Panc1 (cell line): ENCODE data around the gene ELFN2. TPM values are rescaled to one million over a fixed set of nuclear protein-coding genes. Genes with fewer than 3 reads are reported as not detected.
A peak's percentile ranks its signal among the peaks of the same experiment; 100 is the strongest.

Source experiments
- ATAC-seq: fragments of 200-7000 bp; cut with Tn5 transposase; 2 replicates; pipeline ENCODE4 v1.9.1; 2020; ENCODE audit warnings: mild to moderate bottlenecking, moderate library complexity
- BruUV-seq: library from RNA; stranded (reverse); fragments of 400-500 nt; replicated peaks from 2 replicates; lab custom pipeline; 2021; lab: Mats Ljungman, UMichigan
- CTCF ChIA-PET: fragments of 300-600 bp; sonication (Branson Sonifier 250); formaldehyde crosslinking; loops from one replicate; lab custom pipeline; 2022; ENCODE audit warnings: antibody characterized with exemption; lab: Charles Lee
- POLR2A ChIA-PET: fragments of 300-600 bp; sonication (Branson Sonifier 250); formaldehyde crosslinking; loops from one replicate; lab custom pipeline; 2022; ENCODE audit warnings: antibody characterized with exemption; lab: Charles Lee
- DNase-seq: peaks from one replicate; pipeline ENCODE4 v3.0.0-alpha.2; 2010; ENCODE audit warnings: low read depth, low spot score
- H3K27ac ChIP-seq: 2 replicates; pipeline ENCODE4 v1.5.1; 2011; ENCODE audit warnings: mild to moderate bottlenecking, low read length, inconsistent platforms
- H3K27me3 ChIP-seq: fragments of 200-500 bp; sonication (Bioruptor generic); 2 replicates; pipeline ENCODE4 v1.6.0; 2014; ENCODE audit warnings: low read length, inconsistent platforms; ENCODE audit not compliant: control insufficient read depth, insufficient read depth
- H3K36me3 ChIP-seq: fragments of 200-500 bp; sonication (Bioruptor generic); 2 replicates; pipeline ENCODE4 v1.5.1; 2014; ENCODE audit warnings: inconsistent platforms, mild to moderate bottlenecking, low read length, moderate library complexity; ENCODE audit not compliant: control insufficient read depth, insufficient read depth
- H3K4me1 ChIP-seq: 2 replicates; pipeline ENCODE4 v1.5.1; 2011; ENCODE audit warnings: inconsistent platforms, mild to moderate bottlenecking, low read length, moderate library complexity; ENCODE audit not compliant: control insufficient read depth, insufficient read depth
- H3K4me3 ChIP-seq, 2 experiments: 2 replicates each; pipeline ENCODE4 v1.5.1; 2011 to 2012; ENCODE audit warnings: low read depth in 2 of 2, low read length in 2 of 2, mild to moderate bottlenecking in 2 of 2, inconsistent platforms in 1 of 2, moderate library complexity in 1 of 2
- H3K9me3 ChIP-seq: fragments of 200-500 bp; sonication (Bioruptor generic); 2 replicates; pipeline ENCODE4 v1.5.1; 2014; ENCODE audit warnings: low read depth, mild to moderate bottlenecking, inconsistent platforms, low read length, moderate library complexity; ENCODE audit not compliant: control insufficient read depth, insufficient read depth
- POLR2AphosphoS5 ChIP-seq: IDR thresholded peaks from 2 replicates; pipeline ENCODE4 v1.6.1; 2012; ENCODE audit warnings: mild to moderate bottlenecking, low read depth, low read length, moderate library complexity
- SIN3A ChIP-seq: IDR thresholded peaks from 2 replicates; pipeline ENCODE4 v1.6.1; 2012; ENCODE audit warnings: low read depth, mild to moderate bottlenecking, low read length, moderate library complexity, borderline replicate concordance; ENCODE audit not compliant: insufficient read depth
- TCF7L2 ChIP-seq: IDR thresholded peaks from 2 replicates; pipeline ENCODE4 v1.6.1; 2011; ENCODE audit warnings: mild to moderate bottlenecking, low read depth, low read length, inconsistent platforms
- in situ Hi-C: cut with HindIII; loops from 2 replicates; pipeline ENCODE4 v1.10.0; 2016; ENCODE audit warnings: low sequenced_read_pairs, low pct_unique_long_range_greater_than_20kb
- intact Hi-C: fragments of 100-400 bp; cut with micrococcal nuclease; formaldehyde crosslinking; loops from one replicate; pipeline ENCODE4 v1.10.0; 2022; ENCODE audit not compliant: unreplicated experiment
- total RNA-seq: library from RNA; stranded (reverse); gene quantifications from one replicate; pipeline ENCODE4 v1.2.1, GENCODE V29; 2021; ENCODE audit not compliant: unreplicated experiment
- TF ChIP-seq, protein P1 (sequence below), 2 experiments: IDR thresholded peaks; 2 replicates each; pipeline ENCODE4 v1.6.1; 2011 to 2012; ENCODE audit warnings: low read depth in 2 of 2, control low read depth in 1 of 2, low read length in 1 of 2, mild to moderate bottlenecking in 1 of 2, moderate library complexity in 1 of 2; ENCODE audit not compliant: insufficient read depth in 1 of 2
- TF ChIP-seq, protein P2 (sequence below): fragments of 450-650 bp; IDR thresholded peaks from 2 replicates; pipeline ENCODE4 v1.5.1; 2017; ENCODE audit warnings: mild to moderate bottlenecking

The ELFN2 gene
- total RNA-seq, 1 experiment from 2014 or later = 2.9 TPM

DNA sequence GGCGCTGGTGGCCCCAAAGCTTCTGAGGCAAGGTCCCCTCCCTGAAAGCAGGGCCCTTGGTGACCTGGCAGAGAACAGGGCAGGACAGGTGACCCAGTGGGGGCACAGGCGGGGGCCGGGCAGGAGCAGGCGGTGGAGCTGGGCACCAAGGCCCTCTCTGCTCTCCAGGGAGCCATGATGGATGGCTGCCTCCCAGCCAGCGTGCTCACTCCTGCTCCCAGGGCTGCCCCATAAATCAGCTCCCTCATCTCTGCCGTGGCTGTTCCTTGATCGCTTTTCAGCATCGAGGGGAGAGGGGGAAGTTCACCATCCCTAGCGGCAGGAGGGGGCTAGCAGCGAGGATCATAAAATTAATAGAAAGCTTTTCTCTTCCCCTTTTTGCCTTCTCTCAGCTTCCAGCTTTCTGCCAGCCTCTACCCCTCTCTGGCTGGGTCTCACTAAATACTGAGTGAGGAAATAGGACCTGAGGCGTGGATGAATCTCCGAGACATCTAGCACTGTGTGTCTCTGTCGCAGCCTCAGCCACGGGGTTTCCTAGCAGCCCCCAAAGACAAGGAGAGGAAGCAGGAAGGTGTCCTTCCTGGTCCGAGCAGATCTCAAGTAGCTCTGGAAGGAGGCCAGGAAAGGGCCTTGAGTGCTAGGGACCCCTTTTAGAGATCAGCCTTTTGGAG lies 22.2 kb upstream of the ELFN2 start:
- Histone ChIP-seq H3K9me3 (no peaks in the 10 kb centered on the region; the same call in 1 of the 2 replicates), H3K36me3 (no peaks in the 10 kb centered on the region), H3K27me3 (no peaks in the 10 kb centered on the region), H3K4me1 (no peaks in the 10 kb centered on the region), H3K4me3 (no peak overlapping the region), H3K27ac (no peak overlapping the region)
- CTCF ChIA-PET = no interaction called here
- DNase-seq (no peak), ATAC-seq (peak; percentile 39; the same call in 1 of the 2 replicates)
- TF ChIP-seq, protein P1, sequence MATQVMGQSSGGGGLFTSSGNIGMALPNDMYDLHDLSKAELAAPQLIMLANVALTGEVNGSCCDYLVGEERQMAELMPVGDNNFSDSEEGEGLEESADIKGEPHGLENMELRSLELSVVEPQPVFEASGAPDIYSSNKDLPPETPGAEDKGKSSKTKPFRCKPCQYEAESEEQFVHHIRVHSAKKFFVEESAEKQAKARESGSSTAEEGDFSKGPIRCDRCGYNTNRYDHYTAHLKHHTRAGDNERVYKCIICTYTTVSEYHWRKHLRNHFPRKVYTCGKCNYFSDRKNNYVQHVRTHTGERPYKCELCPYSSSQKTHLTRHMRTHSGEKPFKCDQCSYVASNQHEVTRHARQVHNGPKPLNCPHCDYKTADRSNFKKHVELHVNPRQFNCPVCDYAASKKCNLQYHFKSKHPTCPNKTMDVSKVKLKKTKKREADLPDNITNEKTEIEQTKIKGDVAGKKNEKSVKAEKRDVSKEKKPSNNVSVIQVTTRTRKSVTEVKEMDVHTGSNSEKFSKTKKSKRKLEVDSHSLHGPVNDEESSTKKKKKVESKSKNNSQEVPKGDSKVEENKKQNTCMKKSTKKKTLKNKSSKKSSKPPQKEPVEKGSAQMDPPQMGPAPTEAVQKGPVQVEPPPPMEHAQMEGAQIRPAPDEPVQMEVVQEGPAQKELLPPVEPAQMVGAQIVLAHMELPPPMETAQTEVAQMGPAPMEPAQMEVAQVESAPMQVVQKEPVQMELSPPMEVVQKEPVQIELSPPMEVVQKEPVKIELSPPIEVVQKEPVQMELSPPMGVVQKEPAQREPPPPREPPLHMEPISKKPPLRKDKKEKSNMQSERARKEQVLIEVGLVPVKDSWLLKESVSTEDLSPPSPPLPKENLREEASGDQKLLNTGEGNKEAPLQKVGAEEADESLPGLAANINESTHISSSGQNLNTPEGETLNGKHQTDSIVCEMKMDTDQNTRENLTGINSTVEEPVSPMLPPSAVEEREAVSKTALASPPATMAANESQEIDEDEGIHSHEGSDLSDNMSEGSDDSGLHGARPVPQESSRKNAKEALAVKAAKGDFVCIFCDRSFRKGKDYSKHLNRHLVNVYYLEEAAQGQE (IDR thresholded peaks at IDR 0.05; ENCODE audit: insufficient read depth in 1 of 2, low read depth in 2 of 2, low read length in 1 of 2) = no peak
- no peak for TF ChIP-seq POLR2AphosphoS5
- TF ChIP-seq, protein P2, sequence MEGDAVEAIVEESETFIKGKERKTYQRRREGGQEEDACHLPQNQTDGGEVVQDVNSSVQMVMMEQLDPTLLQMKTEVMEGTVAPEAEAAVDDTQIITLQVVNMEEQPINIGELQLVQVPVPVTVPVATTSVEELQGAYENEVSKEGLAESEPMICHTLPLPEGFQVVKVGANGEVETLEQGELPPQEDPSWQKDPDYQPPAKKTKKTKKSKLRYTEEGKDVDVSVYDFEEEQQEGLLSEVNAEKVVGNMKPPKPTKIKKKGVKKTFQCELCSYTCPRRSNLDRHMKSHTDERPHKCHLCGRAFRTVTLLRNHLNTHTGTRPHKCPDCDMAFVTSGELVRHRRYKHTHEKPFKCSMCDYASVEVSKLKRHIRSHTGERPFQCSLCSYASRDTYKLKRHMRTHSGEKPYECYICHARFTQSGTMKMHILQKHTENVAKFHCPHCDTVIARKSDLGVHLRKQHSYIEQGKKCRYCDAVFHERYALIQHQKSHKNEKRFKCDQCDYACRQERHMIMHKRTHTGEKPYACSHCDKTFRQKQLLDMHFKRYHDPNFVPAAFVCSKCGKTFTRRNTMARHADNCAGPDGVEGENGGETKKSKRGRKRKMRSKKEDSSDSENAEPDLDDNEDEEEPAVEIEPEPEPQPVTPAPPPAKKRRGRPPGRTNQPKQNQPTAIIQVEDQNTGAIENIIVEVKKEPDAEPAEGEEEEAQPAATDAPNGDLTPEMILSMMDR = no peak
- no peak for TF ChIP-seq TCF7L2
- no peak for TF ChIP-seq SIN3A
- POLR2A ChIA-PET = no interaction called here
- intact Hi-C loops (no loop called here), in situ Hi-C loops (no loop called here)
- BruUV-seq = no TSS peak

DNA sequence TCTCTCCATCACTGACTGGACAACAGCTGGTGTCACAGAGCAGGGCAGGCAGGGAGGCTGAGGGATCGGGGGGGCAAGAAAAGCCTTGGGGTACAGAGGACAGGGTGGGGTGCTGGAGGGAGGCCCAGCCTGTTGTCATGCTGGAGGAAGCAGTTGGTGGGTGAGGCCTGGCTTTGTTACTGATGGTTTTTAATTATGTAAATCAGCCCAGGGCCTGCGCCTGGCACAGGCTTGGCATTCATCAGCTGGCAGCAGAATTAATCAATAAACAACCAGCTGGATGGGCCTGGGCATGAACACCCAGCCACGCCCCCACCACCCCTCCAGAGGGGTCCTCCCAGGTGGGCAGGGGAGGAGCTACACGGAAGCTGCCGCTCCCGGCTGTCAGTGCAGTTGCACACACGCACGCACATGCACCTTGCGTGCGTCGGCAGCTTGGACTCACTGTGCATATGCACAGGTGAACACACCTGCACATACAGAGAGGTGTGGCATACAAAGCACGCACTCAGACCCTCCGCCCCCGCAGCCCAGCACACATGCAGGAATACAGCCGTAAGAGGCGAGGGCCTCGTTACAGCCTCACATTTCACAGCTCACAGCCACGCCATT lies 21.3 kb upstream of the ELFN2 start:
- ATAC-seq = 0 out of 2 replicates have a peak, but pooled peaks have one; percentile 22
- ChIA-PET CTCF (no interaction called here), POLR2A (no interaction called here)
- Histone ChIP-seq H3K9me3 (no peaks in the 10 kb centered on the region; the same call in 1 of the 2 replicates), H3K27ac (no peak overlapping the region), H3K27me3 (no peaks in the 10 kb centered on the region), H3K4me3 (no peak overlapping the region), H3K36me3 (no peaks in the 10 kb centered on the region), H3K4me1 (no peaks in the 10 kb centered on the region)
- in situ Hi-C loops (no loop called here), intact Hi-C loops (no loop called here)
- no TSS peak for BruUV-seq
- TF ChIP-seq TCF7L2 (no peak), SIN3A (no peak), POLR2AphosphoS5 (no peak)
- TF ChIP-seq, protein P2 = no peak
- TF ChIP-seq, protein P1 (IDR thresholded peaks at IDR 0.05; ENCODE audit: insufficient read depth in 1 of 2, low read depth in 2 of 2, low read length in 1 of 2) = no peak
- DNase-seq = no peak
